Thyroid gland (tissue), 4 donors: ENCODE measurements around the gene BOK. TPM values are rescaled to one million over a fixed set of nuclear protein-coding genes. Genes with fewer than 3 reads are reported as not detected.

ENCODE experiments used
- DNase-seq, 2 donors: peaks; one replicate each; pipeline ENCODE4 v3.0.0-alpha.2; 2019
- H3K27ac ChIP-seq, 3 donors: fragments of 200-600 bp; sonication (generic); 1 replicate in 2 of 3; 2 replicates in 1 of 3; pipeline ENCODE4 v1.5.1; 2016 to 2019; ENCODE audit warnings: mild to moderate bottlenecking in 1 of 3, moderate library complexity in 1 of 3
- H3K27me3 ChIP-seq: fragments of 200-600 bp; sonication (generic); one replicate; pipeline ENCODE4 v1.5.1; 2019
- H3K36me3 ChIP-seq, 2 donors: fragments of 200-600 bp; sonication (generic); one replicate each; pipeline ENCODE4 v1.5.1; 2016 to 2019
- H3K4me1 ChIP-seq, 2 donors: fragments of 200-600 bp; sonication (generic); one replicate each; pipeline ENCODE4 v1.5.1; 2017 to 2019
- H3K4me3 ChIP-seq, 3 donors: fragments of 200-600 bp; sonication (generic); replicated peaks in 1 of 3; 1 replicate in 2 of 3; 2 replicates in 1 of 3; pipeline ENCODE4 v1.5.1; 2016; ENCODE audit warnings: mild to moderate bottlenecking in 1 of 3
- H3K9me3 ChIP-seq: fragments of 200-600 bp; sonication (generic); one replicate; pipeline ENCODE4 v1.5.1; 2017
- POLR2A ChIP-seq, 2 donors: fragments of 450-650 bp; IDR thresholded peaks; one replicate each; pipeline ENCODE4 v1.6.1; 2017; ENCODE audit warnings: antibody characterized with exemption in 2 of 2, mild to moderate bottlenecking in 2 of 2, moderate library complexity in 1 of 2
- WGBS, 2 donors: methylation state at CpG; one replicate each; pipeline ENCODE4 v1.1.5; 2017; 5-methylcytosine and 5-hydroxymethylcytosine counted together
- intact Hi-C: fragments of 100-400 bp; cut with DNase I; formaldehyde crosslinking; loops from one replicate; pipeline ENCODE4 v1.15.1; 2023
- total RNA-seq, 4 donors: library from RNA; depleted of rRNA; stranded (reverse); fragments of >200 nt; gene quantifications; one replicate each; pipeline ENCODE4 v1.2.3, GENCODE V29; 2016
- TF ChIP-seq, protein P1 (sequence below), 6 experiments: fragments of 200-600 bp in 3 of 6; fragments of 450-650 bp in 3 of 6; sonication (generic) in 3 of 6; IDR thresholded peaks; one replicate each; pipeline ENCODE4 v1.5.1; 2016 to 2019; ENCODE audit warnings: antibody characterized with exemption in 6 of 6, mild to moderate bottlenecking in 2 of 6, inconsistent platforms in 1 of 6, moderate library complexity in 1 of 6

The BOK gene
- total RNA-seq, 4 donors from 2014 or later, result 22.2 to 32.1 (median 27.0) TPM

- H3K9me3 ChIP-seq, result peaks cover 1% of the 10 kb centered on the region
- H3K27ac ChIP-seq, result no peak overlapping the region
- intact Hi-C loops, result no loop called here
- peaks cover 0 to 8% of the 10 kb centered on the region in 2 donors for H3K36me3 ChIP-seq
- no peaks in the 10 kb centered on the region for H3K4me1 ChIP-seq
- WGBS, 2 donors, result 89 to 92% methylated on average over 15 to 16 of the region's 18 CpGs
- no peaks in the 10 kb centered on the region for H3K27me3 ChIP-seq
- TF ChIP-seq, protein P1, sequence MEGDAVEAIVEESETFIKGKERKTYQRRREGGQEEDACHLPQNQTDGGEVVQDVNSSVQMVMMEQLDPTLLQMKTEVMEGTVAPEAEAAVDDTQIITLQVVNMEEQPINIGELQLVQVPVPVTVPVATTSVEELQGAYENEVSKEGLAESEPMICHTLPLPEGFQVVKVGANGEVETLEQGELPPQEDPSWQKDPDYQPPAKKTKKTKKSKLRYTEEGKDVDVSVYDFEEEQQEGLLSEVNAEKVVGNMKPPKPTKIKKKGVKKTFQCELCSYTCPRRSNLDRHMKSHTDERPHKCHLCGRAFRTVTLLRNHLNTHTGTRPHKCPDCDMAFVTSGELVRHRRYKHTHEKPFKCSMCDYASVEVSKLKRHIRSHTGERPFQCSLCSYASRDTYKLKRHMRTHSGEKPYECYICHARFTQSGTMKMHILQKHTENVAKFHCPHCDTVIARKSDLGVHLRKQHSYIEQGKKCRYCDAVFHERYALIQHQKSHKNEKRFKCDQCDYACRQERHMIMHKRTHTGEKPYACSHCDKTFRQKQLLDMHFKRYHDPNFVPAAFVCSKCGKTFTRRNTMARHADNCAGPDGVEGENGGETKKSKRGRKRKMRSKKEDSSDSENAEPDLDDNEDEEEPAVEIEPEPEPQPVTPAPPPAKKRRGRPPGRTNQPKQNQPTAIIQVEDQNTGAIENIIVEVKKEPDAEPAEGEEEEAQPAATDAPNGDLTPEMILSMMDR (IDR thresholded peaks at IDR 0.05), result no peak
- no peak for TF ChIP-seq POLR2A (IDR thresholded peaks at IDR 0.05)
- DNase-seq, result no peak
- no peak overlapping the region for H3K4me3 ChIP-seq
Measured at GRCh38 chr2:241592126-241592845, 33.7 kb downstream of the BOK start.

DNA sequence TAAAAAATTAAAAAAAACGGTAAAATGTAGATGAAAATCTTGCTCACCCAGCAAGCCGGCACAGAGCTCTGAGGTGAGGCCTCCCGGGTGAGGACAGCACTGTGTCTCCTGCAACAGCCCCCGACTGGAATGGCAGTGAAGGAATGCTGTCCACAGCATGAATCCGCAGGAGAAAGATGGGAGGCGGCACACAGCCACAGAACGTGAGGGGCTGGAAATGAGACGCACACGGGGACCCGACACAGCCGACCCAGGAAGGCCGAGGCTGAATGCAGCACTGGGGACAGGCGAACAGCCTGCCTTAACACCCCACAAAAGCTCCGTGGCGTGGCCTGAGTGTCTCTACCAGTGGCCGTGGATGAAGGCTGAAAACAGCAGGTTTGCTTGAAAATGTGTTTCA lies 34.7 kb downstream of the BOK start:
- Histone ChIP-seq H3K4me1 (no peaks in the 10 kb centered on the region), H3K27me3 (no peaks in the 10 kb centered on the region), H3K4me3 (no peak overlapping the region), H3K36me3 (peaks cover 0 to 8% of the 10 kb centered on the region in 2 donors), H3K27ac (no peak overlapping the region), H3K9me3 (no peaks in the 10 kb centered on the region)
- DNase-seq, result no peak
- WGBS, 2 donors, result 93 to 98% methylated on average over 16 of the region's 16 CpGs
- TF ChIP-seq, protein P1 (IDR thresholded peaks at IDR 0.05), result no peak
- intact Hi-C loops, result no loop called here

DNA sequence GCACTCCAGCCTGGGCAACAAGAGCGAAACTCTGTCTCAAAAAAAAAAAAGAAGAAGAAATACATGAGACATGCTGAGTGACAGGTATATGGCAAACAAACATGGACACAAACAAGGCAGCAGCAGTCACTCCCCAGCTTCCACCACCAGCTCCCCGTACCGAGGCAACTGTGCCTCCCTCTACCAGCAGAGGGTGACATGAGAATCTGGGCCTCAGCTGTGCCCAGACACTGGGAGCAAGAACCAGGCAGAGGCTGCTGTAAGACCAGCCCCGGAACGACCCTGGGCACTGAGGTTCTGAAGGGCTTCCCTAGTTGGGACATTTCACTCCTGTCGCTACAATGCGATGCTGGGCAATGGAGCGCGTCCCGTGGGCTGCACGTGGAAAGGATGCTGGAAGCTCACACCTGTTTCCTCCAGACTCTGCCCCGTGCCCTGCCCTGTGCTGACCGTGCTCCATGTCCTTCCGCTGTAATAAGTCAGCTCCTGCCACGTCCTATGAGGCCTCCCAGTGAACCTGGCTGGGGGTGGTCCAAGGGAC lies 37.1 kb downstream of the BOK start:
- no peak for DNase-seq
- Histone ChIP-seq H3K9me3 (no peaks in the 10 kb centered on the region), H3K27me3 (no peaks in the 10 kb centered on the region), H3K4me1 (no peaks in the 10 kb centered on the region), H3K4me3 (no peak overlapping the region), H3K27ac (no peak overlapping the region), H3K36me3 (peaks cover 0 to 17% of the 10 kb centered on the region in 2 donors)
- TF ChIP-seq POLR2A (IDR thresholded peaks at IDR 0.05), result no peak
- TF ChIP-seq, protein P1 (IDR thresholded peaks at IDR 0.05), result no peak
- WGBS, 2 donors, result 86 to 93% methylated on average over 14 to 15 of the region's 15 CpGs
- intact Hi-C loops, result no loop called here

- peaks cover 0 to 25% of the 10 kb centered on the region in 2 donors for H3K36me3 ChIP-seq
- no peaks in the 10 kb centered on the region for H3K9me3 ChIP-seq
- H3K4me1 ChIP-seq, result no peaks in the 10 kb centered on the region
- no peak for TF ChIP-seq POLR2A (IDR thresholded peaks at IDR 0.05)
- no peak overlapping the region for H3K4me3 ChIP-seq
- intact Hi-C loops, result no loop called here
- 94 to 98% methylated on average over 6 of the region's 6 CpGs for WGBS, 2 donors
- no peak overlapping the region for H3K27ac ChIP-seq
- no peak for DNase-seq
- no peaks in the 10 kb centered on the region for H3K27me3 ChIP-seq
Measured at GRCh38 chr2:241597561-241597960, 39.0 kb downstream of the BOK start.

- H3K27me3 ChIP-seq, result no peaks in the 10 kb centered on the region
- H3K27ac ChIP-seq, result no peak overlapping the region
- no peak overlapping the region for H3K4me3 ChIP-seq
- H3K36me3 ChIP-seq, result peaks cover 0 to 29% of the 10 kb centered on the region in 2 donors
- intact Hi-C loops, result no loop called here
- H3K9me3 ChIP-seq, result no peaks in the 10 kb centered on the region
- TF ChIP-seq, protein P1 (IDR thresholded peaks at IDR 0.05), result no peak
- no peak for TF ChIP-seq POLR2A (IDR thresholded peaks at IDR 0.05)
- H3K4me1 ChIP-seq, result no peaks in the 10 kb centered on the region
- no peak for DNase-seq
- WGBS, 2 donors, result 79 to 83% methylated on average over 5 of the region's 5 CpGs
Measured at GRCh38 chr2:241598061-241598460, 39.5 kb downstream of the BOK start.
